GM19025 (cell line): ENCODE results near the gene SCUBE3.

ENCODE experiments used
- ATAC-seq: cut with Tn5 transposase; IDR thresholded peaks from one replicate; pipeline ENCODE4 v1.9.1; 2021; ENCODE audit warnings: mild to moderate bottlenecking, low read depth, moderate library complexity; ENCODE audit not compliant: unreplicated experiment

SCUBE3 gene

GRCh38 chr6:35237476-35237875, 23.7 kb downstream of the SCUBE3 start:
- ATAC-seq, result no peak

- no peak for ATAC-seq
Observed at GRCh38 chr6:35238843-35239289, 25.1 kb downstream of the SCUBE3 start.

GRCh38 chr6:35239581-35239980, 25.8 kb downstream of the SCUBE3 start:
- no peak for ATAC-seq

GRCh38 chr6:35240838-35241801, 27.4 kb downstream of the SCUBE3 start:
- no peak for ATAC-seq

- ATAC-seq, result no peak
Observed at GRCh38 chr6:35242486-35242885, 28.7 kb downstream of the SCUBE3 start.

- ATAC-seq, result no peak
Observed at GRCh38 chr6:35242906-35243305, 29.1 kb downstream of the SCUBE3 start.

- no peak for ATAC-seq
Observed at GRCh38 chr6:35243386-35243958, 29.7 kb downstream of the SCUBE3 start.

- ATAC-seq, result no peak
Observed at GRCh38 chr6:35244551-35244950, 30.8 kb downstream of the SCUBE3 start.

GRCh38 chr6:35247642-35248231, 34.0 kb downstream of the SCUBE3 start:
- ATAC-seq, result peak; percentile 48

GRCh38 chr6:35248300-35248699, 34.5 kb downstream of the SCUBE3 start:
- ATAC-seq, result no peak

GRCh38 chr6:35248965-35249364, 35.2 kb downstream of the SCUBE3 start:
- ATAC-seq, result no peak

GRCh38 chr6:35251949-35252348, 38.2 kb downstream of the SCUBE3 start:
- ATAC-seq, result no peak

- ATAC-seq, result no peak
Observed at GRCh38 chr6:35253249-35253648, 39.5 kb downstream of the SCUBE3 start.

- ATAC-seq, result no peak
Observed at GRCh38 chr6:35258336-35258735, 44.6 kb downstream of the SCUBE3 start.

GRCh38 chr6:35258858-35259193, 45.1 kb downstream of the SCUBE3 start:
- ATAC-seq, result peak; percentile 6

- peak; percentile 89 for ATAC-seq
Observed at GRCh38 chr6:35259194-35259947, 45.6 kb downstream of the SCUBE3 start, which contains the start of gene ZNF76. Gene ZNF76, plus strand, starts transcription at chr6:35259735. Its CDS starts 21,417 bp downstream, at chr6:35281152.

- peak; percentile 32 for ATAC-seq
Observed at GRCh38 chr6:35259948-35260590, 46.3 kb downstream of the SCUBE3 start.

- no peak for ATAC-seq
Observed at GRCh38 chr6:35260591-35261570, 47.1 kb downstream of the SCUBE3 start.

- no peak for ATAC-seq
Observed at GRCh38 chr6:35262596-35262995, 48.8 kb downstream of the SCUBE3 start.
